Natural killer cell (primary cell): ENCODE measurements around the gene TRIM62. TPM values are rescaled to one million over a fixed set of nuclear protein-coding genes. Genes with fewer than 3 reads are reported as not detected.

Experiments
- ATAC-seq, 3 donors: fragments of 150-1000 bp in 2 of 3; fragments of 200-7000 bp in 1 of 3; cut with Tn5 transposase; 1 replicate in 1 of 3; 2 replicates in 2 of 3; pipeline ENCODE4 v1.10.0; 2021; ENCODE audit warnings: mild to moderate bottlenecking in 2 of 3, moderate library complexity in 2 of 3
- DNase-seq, 2 donors: peaks; one replicate each; pipeline versions ENCODE4 v3.0.0 to v3.0.0-alpha.2; 2013 to 2021; ENCODE audit warnings: mixed read lengths in 1 of 2
- H3K27ac ChIP-seq: one replicate; pipeline ENCODE4 v1.5.1; 2013; ENCODE audit warnings: mild to moderate bottlenecking, low read length
- H3K27me3 ChIP-seq: one replicate; pipeline ENCODE4 v1.6.1; 2013; ENCODE audit warnings: low read length; ENCODE audit not compliant: control insufficient read depth, insufficient read depth
- H3K36me3 ChIP-seq: one replicate; pipeline ENCODE4 v1.6.1; 2013; ENCODE audit warnings: low read length; ENCODE audit not compliant: control insufficient read depth, insufficient read depth
- H3K4me1 ChIP-seq: one replicate; pipeline ENCODE4 v1.6.1; 2013; ENCODE audit warnings: low read length; ENCODE audit not compliant: control insufficient read depth, insufficient read depth
- H3K4me3 ChIP-seq: one replicate; pipeline ENCODE4 v1.5.1; 2013; ENCODE audit warnings: low read length
- H3K9me3 ChIP-seq: one replicate; pipeline ENCODE4 v1.6.1; 2013; ENCODE audit warnings: low read length; ENCODE audit not compliant: control insufficient read depth, insufficient read depth
- H3K27ac Mint-ChIP-seq, 2 donors: one replicate each; pipeline ENCODE4 v1.8.0; 2022; ENCODE audit warnings: mild to moderate bottlenecking in 2 of 2, mixed read lengths in 2 of 2, moderate library complexity in 1 of 2
- H3K27me3 Mint-ChIP-seq, 2 donors: one replicate each; pipeline ENCODE4 v1.8.0; 2022; ENCODE audit warnings: low read depth in 2 of 2, mixed read lengths in 2 of 2
- H3K36me3 Mint-ChIP-seq: one replicate; pipeline ENCODE4 v1.8.0; 2022; ENCODE audit warnings: mixed read lengths
- H3K4me1 Mint-ChIP-seq, 2 donors: one replicate each; pipeline ENCODE4 v1.8.0; 2022; ENCODE audit warnings: mixed read lengths in 2 of 2
- H3K4me3 Mint-ChIP-seq: one replicate; pipeline ENCODE4 v1.8.0; 2022; ENCODE audit warnings: mild to moderate bottlenecking, moderate library complexity, mixed read lengths
- H3K9me3 Mint-ChIP-seq, 2 donors: one replicate each; pipeline ENCODE4 v1.8.0; 2022; ENCODE audit warnings: mixed read lengths in 2 of 2
- WGBS: methylation state at CpG from one replicate; pipeline ENCODE4 v1.1.7; 2013; ENCODE audit warnings: missing lambda C conversion rate; ENCODE audit not compliant: insufficient coverage; 5-methylcytosine and 5-hydroxymethylcytosine counted together
- intact Hi-C: fragments of 100-400 bp; cut with micrococcal nuclease; formaldehyde crosslinking; loops from one replicate; pipeline ENCODE4 v1.14.2; 2022
- total RNA-seq, 4 donors: library from RNA; stranded (reverse); fragments of 120-200 nt in 1 of 4; gene quantifications; one replicate each; pipeline versions ENCODE4 v1.2.3 to v1.2.4, GENCODE V29; 2013 to 2022
- TF ChIP-seq, protein P1 (sequence below): fragments of 200-600 bp; IDR thresholded peaks from one replicate; pipeline ENCODE4 v1.8.0; 2022; ENCODE audit warnings: antibody characterized with exemption

The TRIM62 gene
- total RNA-seq, 3 donors from 2014 or later (not counting 1 experiment from before 2014, with no cell fraction given), result 18.2 to 35.4 (median 23.2) TPM

- Histone ChIP-seq H3K36me3 (peaks cover 23% of the 10 kb centered on the region), H3K4me3 (no peak overlapping the region), H3K9me3 (no peaks in the 10 kb centered on the region), H3K4me1 (no peaks in the 10 kb centered on the region), H3K27ac (no peak overlapping the region), H3K27me3 (no peaks in the 10 kb centered on the region)
- Mint-ChIP-seq H3K27ac (no peak overlapping the region), H3K4me3 (no peak overlapping the region), H3K27me3 (no peaks in the 10 kb centered on the region), H3K36me3 (no peaks in the 10 kb centered on the region), H3K4me1 (peaks cover 0 to 16% of the 10 kb centered on the region in 2 donors), H3K9me3 (no peaks in the 10 kb centered on the region)
- 90% methylated on average over 4 of the region's 4 CpGs for WGBS
- intact Hi-C loops, result no loop called here
- no peak for ATAC-seq
- DNase-seq, result no peak
- TF ChIP-seq, protein P1, sequence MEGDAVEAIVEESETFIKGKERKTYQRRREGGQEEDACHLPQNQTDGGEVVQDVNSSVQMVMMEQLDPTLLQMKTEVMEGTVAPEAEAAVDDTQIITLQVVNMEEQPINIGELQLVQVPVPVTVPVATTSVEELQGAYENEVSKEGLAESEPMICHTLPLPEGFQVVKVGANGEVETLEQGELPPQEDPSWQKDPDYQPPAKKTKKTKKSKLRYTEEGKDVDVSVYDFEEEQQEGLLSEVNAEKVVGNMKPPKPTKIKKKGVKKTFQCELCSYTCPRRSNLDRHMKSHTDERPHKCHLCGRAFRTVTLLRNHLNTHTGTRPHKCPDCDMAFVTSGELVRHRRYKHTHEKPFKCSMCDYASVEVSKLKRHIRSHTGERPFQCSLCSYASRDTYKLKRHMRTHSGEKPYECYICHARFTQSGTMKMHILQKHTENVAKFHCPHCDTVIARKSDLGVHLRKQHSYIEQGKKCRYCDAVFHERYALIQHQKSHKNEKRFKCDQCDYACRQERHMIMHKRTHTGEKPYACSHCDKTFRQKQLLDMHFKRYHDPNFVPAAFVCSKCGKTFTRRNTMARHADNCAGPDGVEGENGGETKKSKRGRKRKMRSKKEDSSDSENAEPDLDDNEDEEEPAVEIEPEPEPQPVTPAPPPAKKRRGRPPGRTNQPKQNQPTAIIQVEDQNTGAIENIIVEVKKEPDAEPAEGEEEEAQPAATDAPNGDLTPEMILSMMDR, result no peak
These were observed 25.8 kb downstream of the TRIM62 start for GRCh38 chr1:33155877-33156538.

GRCh38 chr1:33153650-33154049 lies 28.2 kb downstream of the TRIM62 start:
- H3K9me3 ChIP-seq, result no peaks in the 10 kb centered on the region
- no peaks in the 10 kb centered on the region for H3K27me3 ChIP-seq
- TF ChIP-seq, protein P1, result no peak
- peaks cover 0 to 16% of the 10 kb centered on the region in 2 donors for H3K4me1 Mint-ChIP-seq
- H3K27ac ChIP-seq, result no peak overlapping the region
- H3K36me3 ChIP-seq, result peaks cover 18% of the 10 kb centered on the region
- no peaks in the 10 kb centered on the region for H3K9me3 Mint-ChIP-seq
- no peaks in the 10 kb centered on the region for H3K4me1 ChIP-seq
- H3K27me3 Mint-ChIP-seq, result no peaks in the 10 kb centered on the region
- intact Hi-C loops, result no loop called here
- no peak overlapping the region for H3K4me3 ChIP-seq
- H3K27ac Mint-ChIP-seq, result no peak overlapping the region
- DNase-seq (no peak), ATAC-seq (no peak)
- no peak overlapping the region for H3K4me3 Mint-ChIP-seq
- H3K36me3 Mint-ChIP-seq, result no peaks in the 10 kb centered on the region
- 89% methylated on average over 2 of the region's 2 CpGs for WGBS

DNA sequence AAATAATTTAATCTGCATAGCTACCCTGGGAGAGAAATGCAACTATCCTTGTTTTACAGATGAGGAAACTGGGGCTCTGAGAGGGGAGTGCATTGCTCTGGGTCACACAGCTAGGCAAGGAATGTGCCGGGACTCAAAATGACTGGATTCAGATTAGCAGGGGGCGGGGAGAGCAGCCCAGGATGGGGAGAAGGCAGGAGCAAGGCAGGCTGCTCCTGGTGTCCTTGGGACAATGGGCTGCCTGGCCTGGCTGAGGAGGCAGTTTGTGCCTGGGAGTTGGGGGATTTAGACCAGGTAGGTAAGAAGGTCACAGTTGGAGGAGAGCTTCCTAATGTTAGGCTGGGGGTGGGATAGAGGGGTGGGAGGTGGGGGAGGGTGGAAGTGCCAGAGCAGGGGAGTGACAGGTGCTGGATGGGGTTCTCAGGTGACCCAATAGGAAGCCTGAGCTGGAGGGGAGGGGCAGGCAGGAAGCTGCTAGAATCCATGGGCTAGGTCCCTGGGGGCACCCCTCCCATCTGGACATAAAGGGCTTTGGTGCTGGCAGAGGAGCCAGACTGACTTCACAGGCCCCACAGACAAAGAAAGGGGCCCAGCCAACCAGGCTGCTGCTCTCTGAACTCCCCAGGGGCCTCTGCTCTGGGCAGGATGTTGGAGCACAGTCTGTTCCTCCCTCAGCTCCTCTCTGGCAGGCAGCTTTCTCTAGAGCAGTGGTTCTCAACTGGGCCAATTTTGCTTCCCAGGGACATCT lies 29.0 kb downstream of the TRIM62 start:
- TF ChIP-seq, protein P1, result no peak
- no peak overlapping the region for H3K27ac ChIP-seq
- Mint-ChIP-seq H3K27me3 (no peaks in the 10 kb centered on the region), H3K4me1 (peaks cover 0 to 11% of the 10 kb centered on the region in 2 donors), H3K27ac (no peak overlapping the region), H3K36me3 (no peaks in the 10 kb centered on the region), H3K4me3 (no peak overlapping the region), H3K9me3 (no peaks in the 10 kb centered on the region)
- DNase-seq, result no peak
- no peak for ATAC-seq
- no peaks in the 10 kb centered on the region for H3K9me3 ChIP-seq
- peaks cover 15% of the 10 kb centered on the region for H3K36me3 ChIP-seq
- no peaks in the 10 kb centered on the region for H3K4me1 ChIP-seq
- 70% methylated on average over 2 of the region's 2 CpGs for WGBS
- H3K27me3 ChIP-seq, result no peaks in the 10 kb centered on the region
- intact Hi-C loops, result no loop called here
- no peak overlapping the region for H3K4me3 ChIP-seq
